Progenitor cell of endocrine pancreas (in vitro differentiated cells): ENCODE results near the gene HTRA3. TPM values are rescaled to one million over a fixed set of nuclear protein-coding genes. Genes with fewer than 3 reads are reported as not detected.

Experiments
- DNase-seq: peaks from one replicate; pipeline ENCODE4 v3.0.0; 2021; ENCODE audit warnings: low spot score; ENCODE audit not compliant: unreplicated experiment
- H3K27ac Mint-ChIP-seq: 2 replicates; pipeline ENCODE4 v1.8.0; 2021; ENCODE audit warnings: mild to moderate bottlenecking, moderate library complexity, mixed read lengths
- H3K27me3 Mint-ChIP-seq: 2 replicates; pipeline ENCODE4 v1.8.0; 2021; ENCODE audit warnings: mixed read lengths
- H3K36me3 Mint-ChIP-seq: 2 replicates; pipeline ENCODE4 v1.8.0; 2022; ENCODE audit warnings: mixed read lengths; ENCODE audit not compliant: insufficient read depth
- H3K4me1 Mint-ChIP-seq: 2 replicates; pipeline ENCODE4 v1.8.0; 2021; ENCODE audit warnings: low read depth, mixed read lengths
- H3K4me3 Mint-ChIP-seq: 2 replicates; pipeline ENCODE4 v1.8.0; 2021; ENCODE audit warnings: low read depth, mild to moderate bottlenecking, moderate library complexity, mixed read lengths
- H3K9me3 Mint-ChIP-seq: 2 replicates; pipeline ENCODE4 v1.8.0; 2021; ENCODE audit warnings: low read depth, mixed read lengths
- total RNA-seq: library from RNA; stranded (reverse); gene quantifications from 2 replicates; pipeline ENCODE4 v1.2.1, GENCODE V29; 2021
- TF ChIP-seq, protein P1 (sequence below): fragments of 200-600 bp; sonication (generic); IDR thresholded peaks from one replicate; pipeline ENCODE4 v1.5.0; 2021; ENCODE audit warnings: antibody characterized with exemption, mild to moderate bottlenecking; ENCODE audit not compliant: unreplicated experiment

HTRA3 gene
- total RNA-seq, 1 donor from 2014 or later, result 0.86 TPM

DNA sequence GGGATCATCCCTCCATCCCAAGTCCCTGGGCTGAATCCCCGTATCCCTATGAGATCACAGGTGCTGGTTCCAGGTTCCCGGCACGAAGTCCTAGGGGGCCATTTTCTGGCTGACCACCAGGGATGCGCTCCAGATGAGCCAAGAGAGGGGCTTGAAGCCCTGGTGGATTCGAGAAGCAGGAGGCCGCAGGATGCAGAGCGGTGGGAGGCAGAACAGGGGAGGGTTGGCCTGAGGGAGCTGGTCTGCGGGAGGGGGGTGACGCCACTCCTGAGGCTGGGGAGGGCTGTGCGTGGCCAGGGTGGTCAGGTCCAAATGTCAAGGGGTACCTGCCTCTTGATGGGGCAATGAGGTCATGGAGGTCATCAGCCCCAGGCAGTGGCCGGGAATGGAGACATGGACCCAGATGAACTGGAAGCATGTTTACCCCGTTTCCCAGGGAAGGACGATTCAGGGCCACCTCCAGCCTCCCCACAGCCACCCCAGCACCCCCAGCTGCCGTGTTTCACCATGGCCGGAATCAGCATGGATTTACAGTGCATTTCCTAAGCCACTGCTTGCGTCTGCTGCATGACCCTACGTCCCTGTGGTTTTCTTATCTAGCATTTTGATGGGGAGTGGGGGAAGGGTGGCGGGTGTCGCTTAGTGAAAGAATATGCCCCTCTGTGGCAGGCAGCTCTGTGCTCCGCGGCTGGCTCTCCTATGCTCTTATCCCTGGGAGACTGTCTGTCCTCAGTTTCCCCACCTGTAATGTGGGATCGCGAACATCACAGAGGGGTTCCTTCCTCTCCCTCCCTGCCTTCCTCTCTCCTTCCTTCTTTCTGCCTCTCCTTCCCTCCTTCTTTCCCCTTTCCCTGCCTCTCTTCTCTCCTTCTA, 17.0 kb upstream of the HTRA3 start:
- Mint-ChIP-seq H3K4me1 (peaks cover 15% of the 10 kb centered on the region), H3K27ac (no peak overlapping the region), H3K27me3 (no peaks in the 10 kb centered on the region), H3K9me3 (no peaks in the 10 kb centered on the region), H3K36me3 (no peaks in the 10 kb centered on the region), H3K4me3 (no peak overlapping the region)
- DNase-seq, result no peak
- TF ChIP-seq, protein P1, sequence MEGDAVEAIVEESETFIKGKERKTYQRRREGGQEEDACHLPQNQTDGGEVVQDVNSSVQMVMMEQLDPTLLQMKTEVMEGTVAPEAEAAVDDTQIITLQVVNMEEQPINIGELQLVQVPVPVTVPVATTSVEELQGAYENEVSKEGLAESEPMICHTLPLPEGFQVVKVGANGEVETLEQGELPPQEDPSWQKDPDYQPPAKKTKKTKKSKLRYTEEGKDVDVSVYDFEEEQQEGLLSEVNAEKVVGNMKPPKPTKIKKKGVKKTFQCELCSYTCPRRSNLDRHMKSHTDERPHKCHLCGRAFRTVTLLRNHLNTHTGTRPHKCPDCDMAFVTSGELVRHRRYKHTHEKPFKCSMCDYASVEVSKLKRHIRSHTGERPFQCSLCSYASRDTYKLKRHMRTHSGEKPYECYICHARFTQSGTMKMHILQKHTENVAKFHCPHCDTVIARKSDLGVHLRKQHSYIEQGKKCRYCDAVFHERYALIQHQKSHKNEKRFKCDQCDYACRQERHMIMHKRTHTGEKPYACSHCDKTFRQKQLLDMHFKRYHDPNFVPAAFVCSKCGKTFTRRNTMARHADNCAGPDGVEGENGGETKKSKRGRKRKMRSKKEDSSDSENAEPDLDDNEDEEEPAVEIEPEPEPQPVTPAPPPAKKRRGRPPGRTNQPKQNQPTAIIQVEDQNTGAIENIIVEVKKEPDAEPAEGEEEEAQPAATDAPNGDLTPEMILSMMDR, result no peak

DNA sequence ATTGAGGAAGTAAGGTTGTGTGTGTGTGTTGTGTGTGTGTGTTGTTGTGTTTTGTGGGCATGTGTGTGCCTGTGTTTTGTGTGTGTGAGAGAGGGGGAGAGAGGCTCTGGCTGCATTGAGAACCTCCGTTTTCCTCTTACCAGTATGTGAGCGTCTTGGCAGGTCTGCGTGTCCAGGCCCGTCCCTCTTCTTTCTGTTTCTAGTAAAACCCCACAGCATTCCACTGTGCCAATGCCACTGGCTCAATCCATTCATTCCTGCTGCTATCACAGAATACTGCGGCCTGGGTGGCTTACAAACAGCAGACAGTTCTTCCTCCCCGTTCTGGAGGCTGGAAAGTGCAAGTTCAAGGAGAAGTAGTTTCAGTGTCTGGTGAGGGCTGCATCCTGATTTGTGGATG, 15.5 kb upstream of the HTRA3 start:
- TF ChIP-seq, protein P1, result no peak
- Mint-ChIP-seq H3K27me3 (no peaks in the 10 kb centered on the region), H3K4me3 (no peak overlapping the region), H3K9me3 (no peaks in the 10 kb centered on the region), H3K4me1 (peaks cover 8% of the 10 kb centered on the region), H3K27ac (no peak overlapping the region), H3K36me3 (no peaks in the 10 kb centered on the region)
- no peak for DNase-seq

DNA sequence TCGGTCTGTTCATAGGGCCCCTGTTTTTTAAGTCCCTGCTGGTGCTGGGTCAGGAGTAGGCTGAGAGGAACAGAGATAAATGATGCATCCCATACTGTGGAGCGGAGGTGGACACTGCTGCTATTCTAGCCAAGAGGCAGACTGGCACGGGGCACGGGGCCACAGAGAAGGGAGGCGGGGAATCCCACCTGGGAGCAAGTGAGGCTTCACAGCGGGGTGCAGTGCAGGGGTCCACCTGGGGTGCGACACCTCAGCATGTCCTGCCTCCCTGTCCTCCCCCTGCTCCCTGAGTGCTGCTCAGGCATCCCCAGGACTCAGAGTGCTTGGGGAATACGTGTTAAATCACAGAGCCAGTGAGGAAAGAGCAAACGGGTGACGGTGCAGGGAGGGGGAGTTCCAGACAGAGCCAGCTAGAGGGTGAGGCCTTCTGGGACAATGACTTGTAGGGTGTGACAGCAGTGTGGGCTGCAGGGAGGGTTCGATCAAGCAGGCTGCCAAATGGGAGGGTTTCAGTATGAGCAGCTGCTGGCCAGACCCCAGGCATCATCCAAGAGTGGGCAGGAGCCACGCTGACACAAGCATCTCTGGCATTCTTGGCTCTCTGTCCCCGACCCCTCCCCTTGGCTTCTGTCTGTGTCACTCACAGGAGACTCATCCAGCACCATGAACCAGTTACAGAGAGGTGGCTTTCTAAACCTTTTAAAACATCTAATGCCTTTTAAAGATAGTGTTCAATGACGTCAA, 13.7 kb upstream of the HTRA3 start:
- TF ChIP-seq, protein P1, result no peak
- Mint-ChIP-seq H3K4me3 (no peak overlapping the region), H3K4me1 (peaks cover 8% of the 10 kb centered on the region), H3K36me3 (no peaks in the 10 kb centered on the region), H3K27me3 (peaks cover 2% of the 10 kb centered on the region), H3K27ac (no peak overlapping the region), H3K9me3 (no peaks in the 10 kb centered on the region)
- DNase-seq, result no peak

DNA sequence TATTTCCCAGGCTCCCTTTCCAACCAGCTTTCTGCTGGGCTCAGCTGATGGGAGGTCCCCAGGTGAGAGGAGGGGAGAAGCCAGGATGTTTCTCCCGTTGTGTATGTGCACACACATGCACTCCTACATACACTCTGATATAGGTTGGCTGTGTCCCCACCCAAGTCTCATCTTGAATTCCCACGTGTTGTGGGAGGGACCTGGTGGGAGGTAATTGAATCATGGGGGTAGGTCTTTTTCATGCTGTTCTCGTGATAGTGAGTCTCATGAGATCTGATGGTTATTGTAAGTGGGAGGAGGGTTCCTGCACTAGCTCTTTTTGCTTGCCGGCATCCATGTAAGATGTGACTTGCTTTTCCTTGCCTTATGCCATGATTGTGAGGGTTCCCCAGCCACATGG, 11.7 kb upstream of the HTRA3 start:
- H3K4me1 Mint-ChIP-seq, result peaks cover 3% of the 10 kb centered on the region
- no peak overlapping the region for H3K4me3 Mint-ChIP-seq
- no peaks in the 10 kb centered on the region for H3K36me3 Mint-ChIP-seq

More for the DNA sequence above, 11.7 kb upstream of the HTRA3 start:
- H3K9me3 Mint-ChIP-seq, result no peaks in the 10 kb centered on the region
- TF ChIP-seq, protein P1, result no peak
- DNase-seq, result no peak
- peaks cover 2% of the 10 kb centered on the region for H3K27me3 Mint-ChIP-seq
- H3K27ac Mint-ChIP-seq, result no peak overlapping the region
